BLaER1 (cell line): Measurements from ENCODE around the gene ABCB9.

ENCODE experiments used
- H3K27ac ChIP-seq: shearing (Covaris generic); formaldehyde crosslinking; 2 replicates; pipeline ENCODE4 v1.8.1; 2022
- H3K27me3 ChIP-seq: shearing (Covaris generic); formaldehyde crosslinking; 2 replicates; pipeline ENCODE4 v1.8.1; 2022
- H3K36me3 ChIP-seq: shearing (Covaris generic); formaldehyde crosslinking; 2 replicates; pipeline ENCODE4 v1.8.1; 2022
- H3K4me1 ChIP-seq: shearing (Covaris generic); formaldehyde crosslinking; 2 replicates; pipeline ENCODE4 v1.8.1; 2022
- H3K4me2 ChIP-seq: shearing (Covaris generic); formaldehyde crosslinking; 2 replicates; pipeline ENCODE4 v1.8.1; 2022
- H3K4me3 ChIP-seq: shearing (Covaris generic); formaldehyde crosslinking; 2 replicates; pipeline ENCODE4 v1.8.1; 2022
- H3K9ac ChIP-seq: shearing (Covaris generic); formaldehyde crosslinking; 2 replicates; pipeline ENCODE4 v1.8.1; 2022
- H3K9me3 ChIP-seq: shearing (Covaris generic); formaldehyde crosslinking; 2 replicates; pipeline ENCODE4 v1.8.1; 2022
- H4K20me1 ChIP-seq: shearing (Covaris generic); formaldehyde crosslinking; 2 replicates; pipeline ENCODE4 v1.8.1; 2022
- Cebpa-rat ChIP-seq: shearing (Covaris generic); IDR thresholded peaks from 2 replicates; pipeline ENCODE4 v1.8.1; 2022

The ABCB9 gene

DNA sequence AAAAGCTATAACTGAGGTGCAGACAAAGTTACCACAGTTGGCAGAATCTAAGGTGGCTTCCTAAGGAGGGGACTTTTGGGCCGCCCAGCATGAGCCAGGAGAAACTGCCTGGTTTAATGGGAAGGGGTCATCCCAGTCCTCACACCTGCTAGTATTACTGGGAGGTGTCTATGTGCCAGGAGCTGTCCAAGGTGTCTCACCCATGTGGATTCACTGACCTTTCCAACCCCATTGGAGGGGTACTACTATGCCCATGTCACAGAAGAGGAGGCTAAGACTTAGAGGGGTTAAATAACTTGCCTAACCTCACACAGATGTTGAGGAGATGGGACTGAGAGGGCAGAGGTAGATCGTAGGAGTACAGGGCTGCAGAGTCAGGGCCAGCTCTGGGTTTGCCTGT lies 10.2 kb downstream of the ABCB9 start:
- Histone ChIP-seq H3K9ac (no peak overlapping the region), H3K9me3 (no peaks in the 10 kb centered on the region), H3K36me3 (peaks cover 59% of the 10 kb centered on the region), H3K4me1 (peaks cover 27% of the 10 kb centered on the region), H3K27me3 (no peaks in the 10 kb centered on the region), H3K27ac (no peak overlapping the region), H3K4me2 (no peak overlapping the region), H3K4me3 (no peak overlapping the region), H4K20me1 (0 out of 2 replicates have a peak, but pooled peaks cover 16% of the 10 kb centered on the region)
- no peak for TF ChIP-seq Cebpa-rat

DNA sequence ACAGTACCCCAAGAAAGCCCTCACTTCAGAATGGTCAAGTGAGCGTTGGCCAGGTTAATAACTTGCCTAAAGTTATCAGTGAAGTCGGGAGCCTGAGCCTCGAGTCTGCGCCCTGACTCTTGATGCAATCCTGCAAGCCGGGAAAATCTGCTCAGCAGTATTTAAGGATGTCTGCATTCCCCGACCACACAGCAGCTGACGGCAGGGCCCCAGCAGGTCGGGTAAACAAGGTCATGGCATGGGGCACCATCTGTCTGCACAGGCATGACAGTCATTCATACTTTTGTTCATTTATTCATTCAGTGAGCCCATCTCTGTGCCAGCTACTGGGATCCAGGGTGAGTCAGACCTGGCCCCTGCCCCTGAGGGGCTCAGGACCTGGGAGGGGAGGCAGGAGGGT lies 11.1 kb downstream of the ABCB9 start:
- Histone ChIP-seq H3K27me3 (no peaks in the 10 kb centered on the region), H3K27ac (no peak overlapping the region), H4K20me1 (0 out of 2 replicates have a peak, but pooled peaks cover 16% of the 10 kb centered on the region), H3K4me1 (peaks cover 27% of the 10 kb centered on the region), H3K9ac (no peak overlapping the region), H3K4me3 (no peak overlapping the region), H3K4me2 (peak overlapping the region; percentile 34; the same call in 1 of the 2 replicates), H3K9me3 (no peaks in the 10 kb centered on the region), H3K36me3 (peaks cover 57% of the 10 kb centered on the region)
- no peak for TF ChIP-seq Cebpa-rat

DNA sequence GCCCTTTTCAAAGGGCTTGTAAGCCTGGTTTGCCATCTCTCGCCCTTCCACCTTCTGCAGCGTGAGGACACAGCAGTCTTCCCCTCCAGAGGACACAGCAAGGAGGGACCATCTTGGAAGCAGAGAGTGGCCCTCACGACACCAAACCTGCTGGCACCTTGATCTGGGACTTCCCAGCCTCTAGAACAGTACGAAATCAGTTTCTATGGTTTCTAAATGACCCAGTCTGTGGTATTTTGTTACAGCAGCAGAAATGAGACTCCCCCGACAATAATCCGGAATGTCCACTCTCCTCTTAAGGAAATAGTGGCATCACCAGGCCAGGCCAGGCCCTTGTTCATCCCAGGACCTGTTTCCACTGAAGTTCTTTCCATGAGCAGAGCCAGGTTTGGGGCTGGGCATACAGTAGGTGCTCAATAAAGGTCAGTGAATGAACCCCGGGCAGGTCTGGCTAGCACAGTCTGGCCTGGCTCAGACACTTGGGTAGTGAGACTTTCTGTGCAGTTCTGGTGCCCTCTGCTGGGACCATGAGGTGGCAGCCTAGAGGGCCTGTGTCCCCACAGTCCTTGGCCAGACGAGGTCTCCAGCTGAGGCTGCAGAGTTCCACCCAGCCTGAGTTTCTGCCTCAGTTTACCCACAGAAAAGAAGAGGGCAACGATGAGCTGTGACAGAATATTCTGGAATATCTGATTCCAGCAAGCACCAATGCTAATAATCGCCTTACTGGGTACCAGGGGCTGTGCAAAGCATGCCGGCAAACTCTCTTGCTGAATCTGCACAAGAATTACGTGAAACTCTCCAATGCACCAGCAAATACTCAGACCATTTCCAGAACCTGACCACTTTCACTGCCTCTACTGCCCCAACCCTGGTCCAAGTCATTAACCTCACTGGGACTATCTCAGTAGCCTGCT lies 14.0 kb downstream of the ABCB9 start:
- Histone ChIP-seq H3K4me2 (no peak overlapping the region), H3K9me3 (no peaks in the 10 kb centered on the region), H3K27me3 (no peaks in the 10 kb centered on the region), H3K27ac (no peak overlapping the region), H3K36me3 (peaks cover 47% of the 10 kb centered on the region), H3K4me3 (no peak overlapping the region), H3K9ac (no peak overlapping the region), H3K4me1 (peaks cover 44% of the 10 kb centered on the region), H4K20me1 (0 out of 2 replicates have a peak, but pooled peaks cover 16% of the 10 kb centered on the region)
- TF ChIP-seq Cebpa-rat, result no peak

DNA sequence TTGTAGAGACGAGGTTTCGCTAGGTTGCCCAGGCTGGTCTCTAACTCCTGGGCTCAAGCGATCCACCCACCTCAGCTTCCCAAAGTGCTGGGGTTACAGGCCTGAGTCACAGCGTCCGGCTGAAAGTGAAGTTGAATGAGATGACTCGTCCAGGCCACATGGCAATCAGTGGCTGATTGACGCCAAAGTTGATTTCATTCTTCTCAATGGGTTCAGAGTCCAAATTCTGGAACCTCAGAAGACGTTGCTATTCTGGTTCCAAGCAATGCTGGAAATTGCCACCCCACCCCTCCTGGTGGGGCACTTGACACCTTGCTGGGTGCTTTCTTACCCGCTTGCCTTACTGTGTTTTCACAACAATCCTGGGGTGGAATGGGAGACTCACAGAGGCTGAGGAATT lies 14.9 kb downstream of the ABCB9 start:
- H3K9ac ChIP-seq, result no peak overlapping the region
- peaks cover 52% of the 10 kb centered on the region for H3K4me1 ChIP-seq
- no peaks in the 10 kb centered on the region for H3K27me3 ChIP-seq
- no peak overlapping the region for H3K4me2 ChIP-seq
- H3K36me3 ChIP-seq, result peaks cover 38% of the 10 kb centered on the region; the same call in 1 of the 2 replicates
- 0 out of 2 replicates have a peak, but pooled peaks cover 16% of the 10 kb centered on the region for H4K20me1 ChIP-seq
- H3K9me3 ChIP-seq, result no peaks in the 10 kb centered on the region
- no peak for TF ChIP-seq Cebpa-rat
- H3K4me3 ChIP-seq, result no peak overlapping the region
- H3K27ac ChIP-seq, result no peak overlapping the region

DNA sequence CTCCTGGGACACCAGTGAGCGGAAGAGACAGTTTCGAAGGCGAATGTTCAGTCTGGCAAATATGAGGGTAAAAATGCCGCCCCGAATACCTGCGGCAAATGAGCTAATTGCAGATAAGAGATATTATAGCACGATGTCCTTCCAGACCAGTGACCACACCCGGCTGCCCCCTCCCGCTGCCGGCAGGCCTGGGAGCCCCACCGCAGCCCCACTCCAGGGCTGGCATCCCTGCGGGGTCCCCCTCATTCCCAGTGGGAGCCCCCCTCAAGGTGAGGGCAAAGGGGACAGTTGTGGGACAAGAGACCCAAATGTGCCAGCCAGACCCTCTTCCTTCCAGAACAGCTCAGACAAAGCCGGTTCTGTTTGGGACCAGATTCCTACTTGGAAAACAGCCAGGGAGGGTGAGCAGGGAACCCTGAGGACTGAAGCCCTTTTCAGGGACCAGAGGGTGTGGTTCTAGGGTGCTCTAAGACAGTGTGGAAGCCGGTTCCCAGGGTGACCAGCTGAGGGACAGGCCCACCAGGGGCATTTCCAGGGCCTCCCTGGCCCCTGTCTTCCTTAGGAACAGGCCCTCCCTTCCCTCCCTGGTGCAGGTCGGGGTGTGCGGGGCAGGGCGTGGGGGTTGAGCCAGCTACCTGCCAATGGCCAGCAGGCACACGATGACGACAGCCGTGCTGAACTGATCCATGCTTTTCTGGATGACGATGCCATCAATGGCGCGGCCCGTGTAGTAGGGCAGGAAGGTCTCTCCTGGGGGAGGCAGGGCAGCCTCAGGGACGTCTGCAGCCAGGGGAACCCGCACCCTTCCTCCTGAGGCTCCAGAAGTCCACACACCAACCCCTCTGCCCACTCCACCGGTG lies 16.2 kb downstream of the ABCB9 start:
- Histone ChIP-seq H4K20me1 (0 out of 2 replicates have a peak, but pooled peaks cover 9% of the 10 kb centered on the region), H3K9me3 (no peaks in the 10 kb centered on the region), H3K27me3 (no peaks in the 10 kb centered on the region), H3K4me2 (peak overlapping the region; percentile 17; the same call in 1 of the 2 replicates), H3K27ac (peak overlapping the region; percentile 44; the same call in 1 of the 2 replicates), H3K4me1 (peaks cover 64% of the 10 kb centered on the region), H3K36me3 (peaks cover 27% of the 10 kb centered on the region; the same call in 1 of the 2 replicates), H3K9ac (0 out of 2 replicates have a peak overlapping the region, but pooled peaks have one; percentile 33), H3K4me3 (no peak overlapping the region)
- no peak for TF ChIP-seq Cebpa-rat

DNA sequence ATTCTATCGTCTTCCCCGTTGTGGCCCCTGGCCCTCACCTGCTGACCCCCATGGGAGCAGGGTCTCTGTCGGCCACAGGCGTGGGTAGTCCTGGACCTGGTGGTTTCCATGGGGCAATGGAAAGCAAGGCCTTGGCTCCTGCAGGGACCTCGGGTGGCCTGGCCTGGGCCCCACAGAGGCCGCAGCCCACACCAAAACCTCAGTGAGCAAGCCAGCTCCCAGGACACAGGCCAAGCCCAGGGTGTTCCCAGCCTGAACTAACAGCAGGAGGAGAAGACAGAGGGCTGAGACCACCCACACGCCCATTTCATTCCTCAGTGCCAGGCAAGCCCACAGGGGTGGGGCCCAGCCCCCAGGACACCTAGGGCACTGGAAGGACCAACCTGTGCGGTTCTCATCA lies 16.9 kb downstream of the ABCB9 start:
- no peak for TF ChIP-seq Cebpa-rat
- peaks cover 27% of the 10 kb centered on the region; the same call in 1 of the 2 replicates for H3K36me3 ChIP-seq
- H3K4me3 ChIP-seq, result no peak overlapping the region
- H3K4me2 ChIP-seq, result 0 out of 2 replicates have a peak overlapping the region, but pooled peaks have one; percentile 17
- 0 out of 2 replicates have a peak overlapping the region, but pooled peaks have one; percentile 33 for H3K9ac ChIP-seq
- no peak overlapping the region for H3K27ac ChIP-seq
- H3K4me1 ChIP-seq, result peaks cover 64% of the 10 kb centered on the region
- H4K20me1 ChIP-seq, result 0 out of 2 replicates have a peak, but pooled peaks cover 6% of the 10 kb centered on the region
- no peaks in the 10 kb centered on the region for H3K27me3 ChIP-seq
- no peaks in the 10 kb centered on the region for H3K9me3 ChIP-seq

DNA sequence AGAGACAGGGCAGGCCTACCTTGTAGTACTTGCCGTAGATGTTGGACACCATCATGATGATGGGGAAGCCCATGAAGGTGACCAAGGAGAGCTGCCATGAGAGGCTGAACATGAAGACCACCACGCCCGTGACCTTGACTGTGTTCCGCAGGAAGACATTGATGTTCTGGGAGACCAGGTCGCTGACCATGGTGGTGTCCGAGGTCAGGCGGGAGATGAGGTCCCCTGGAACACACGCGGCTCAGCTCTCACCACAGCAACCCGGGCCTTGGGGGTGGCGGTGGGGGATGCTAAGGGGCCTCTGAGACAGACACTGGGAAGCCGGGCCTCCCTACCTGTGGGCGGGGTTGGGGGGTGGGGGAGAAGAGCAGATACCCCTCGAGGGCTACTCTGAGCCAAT lies 17.7 kb downstream of the ABCB9 start:
- Histone ChIP-seq H3K9me3 (no peaks in the 10 kb centered on the region), H3K36me3 (peaks cover 27% of the 10 kb centered on the region; the same call in 1 of the 2 replicates), H3K4me3 (no peak overlapping the region), H3K27me3 (no peaks in the 10 kb centered on the region), H3K9ac (no peak overlapping the region), H3K4me1 (peaks cover 64% of the 10 kb centered on the region), H4K20me1 (0 out of 2 replicates have a peak, but pooled peaks cover 6% of the 10 kb centered on the region), H3K27ac (no peak overlapping the region), H3K4me2 (no peak overlapping the region)
- TF ChIP-seq Cebpa-rat, result no peak

DNA sequence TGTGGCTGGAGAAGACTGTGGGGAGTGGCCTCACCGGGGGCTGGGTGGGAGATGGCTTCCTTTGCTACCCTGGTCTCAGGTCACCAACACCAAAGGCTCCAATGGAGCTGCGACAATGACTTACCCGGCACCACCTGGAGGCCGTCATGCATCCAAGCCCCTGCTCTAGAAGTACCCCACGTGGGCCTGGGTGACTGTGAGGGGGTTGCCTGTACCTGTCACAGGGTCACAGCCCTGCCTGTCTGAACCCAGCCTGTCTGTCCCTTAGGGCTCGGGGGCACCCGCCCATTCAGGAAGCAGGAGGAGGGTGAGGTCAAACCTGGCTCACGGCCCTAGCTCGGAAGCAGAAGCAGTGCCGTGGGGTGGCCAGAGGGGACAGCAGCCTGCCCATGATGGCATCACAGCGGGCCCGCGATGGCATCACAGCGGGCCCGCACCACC lies 18.9 kb downstream of the ABCB9 start:
- Histone ChIP-seq H3K27me3 (no peaks in the 10 kb centered on the region), H3K4me2 (peak overlapping the region; percentile 80), H3K4me3 (no peak overlapping the region), H3K36me3 (peaks cover 27% of the 10 kb centered on the region; the same call in 1 of the 2 replicates), H3K9ac (peak overlapping the region; percentile 52; the same call in 1 of the 2 replicates), H4K20me1 (no peaks in the 10 kb centered on the region), H3K4me1 (peaks cover 71% of the 10 kb centered on the region), H3K9me3 (no peaks in the 10 kb centered on the region), H3K27ac (peak overlapping the region; percentile 57)
- TF ChIP-seq Cebpa-rat, result no peak

DNA sequence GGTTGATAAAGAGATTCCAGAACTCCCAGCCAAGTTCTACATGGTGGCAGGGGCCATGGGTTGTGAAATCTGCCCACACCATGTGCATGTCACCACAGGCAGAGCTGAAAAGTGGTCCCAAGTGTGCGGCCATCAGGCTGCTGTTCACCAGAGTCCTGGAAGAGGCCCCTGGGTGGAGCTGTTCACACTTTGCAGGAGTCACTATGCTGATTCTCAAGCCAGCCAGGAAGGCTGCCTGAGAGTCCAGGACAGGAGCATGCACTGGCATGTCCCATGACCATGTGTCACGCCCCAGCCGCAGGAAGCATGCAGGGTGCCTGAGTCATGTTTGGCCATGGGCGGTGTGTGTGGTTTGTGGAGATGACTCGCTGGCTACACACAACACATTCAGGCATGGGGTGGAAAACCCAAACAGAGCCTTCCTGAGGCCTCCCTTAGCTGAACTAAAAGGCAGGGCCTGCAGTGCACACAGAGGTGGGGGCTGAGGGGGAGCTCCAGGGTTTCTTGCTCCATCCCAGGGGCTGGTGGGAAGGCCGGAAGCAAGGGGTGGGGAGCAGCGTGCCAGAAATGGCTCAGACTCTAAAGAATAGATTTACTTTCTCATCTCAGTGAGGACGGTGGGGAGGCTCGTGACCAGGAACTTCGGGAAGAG lies 19.4 kb downstream of the ABCB9 start:
- Histone ChIP-seq H3K9ac (peak overlapping the region; percentile 52; the same call in 1 of the 2 replicates), H3K27ac (peak overlapping the region; percentile 57), H3K9me3 (no peaks in the 10 kb centered on the region), H3K4me1 (peaks cover 72% of the 10 kb centered on the region), H3K4me2 (peak overlapping the region; percentile 80), H3K27me3 (no peaks in the 10 kb centered on the region), H3K36me3 (peaks cover 27% of the 10 kb centered on the region; the same call in 1 of the 2 replicates), H4K20me1 (no peaks in the 10 kb centered on the region), H3K4me3 (no peak overlapping the region)
- TF ChIP-seq Cebpa-rat, result peak; percentile 70; the same call in 1 of the 2 replicates
